KMS-11 (cell line): ENCODE results near the gene ARHGEF38.

ENCODE experiments used
- H2AFZ ChIP-seq: fragments of 200-600 bp; sonication (generic); 2 replicates; pipeline ENCODE4 v1.6.1; 2016; ENCODE audit warnings: antibody characterized with exemption, mixed run types, low read depth
- H3K27ac ChIP-seq: fragments of 200-600 bp; sonication (generic); 2 replicates; pipeline ENCODE4 v1.6.1; 2016; ENCODE audit warnings: mild to moderate bottlenecking, mixed run types
- H3K27me3 ChIP-seq: fragments of 200-600 bp; sonication (generic); 2 replicates; pipeline ENCODE4 v1.6.1; 2017; ENCODE audit warnings: mild to moderate bottlenecking, low read depth, mixed run types, moderate library complexity; ENCODE audit not compliant: insufficient read depth
- H3K36me3 ChIP-seq: fragments of 200-600 bp; sonication (generic); 2 replicates; pipeline ENCODE4 v1.6.1; 2017; ENCODE audit warnings: mild to moderate bottlenecking, mixed run types; ENCODE audit not compliant: insufficient read depth
- H3K4me1 ChIP-seq: fragments of 200-600 bp; sonication (generic); 2 replicates; pipeline ENCODE4 v1.6.1; 2016; ENCODE audit warnings: mild to moderate bottlenecking, low read depth, mixed run types; ENCODE audit not compliant: poor library complexity, severe bottlenecking
- H3K4me2 ChIP-seq: fragments of 200-600 bp; sonication (generic); 2 replicates; pipeline ENCODE4 v1.7.0; 2016; ENCODE audit warnings: mild to moderate bottlenecking, mixed run types
- H3K4me3 ChIP-seq: fragments of 200-600 bp; sonication (generic); IDR thresholded peaks from 2 replicates; pipeline ENCODE4 v1.6.1; 2017; ENCODE audit warnings: low read depth, low read length, mixed read lengths; ENCODE audit not compliant: insufficient read depth
- H3K79me2 ChIP-seq: fragments of 200-600 bp; sonication (generic); 2 replicates; pipeline ENCODE4 v1.6.1; 2016; ENCODE audit warnings: low read depth, mixed run types; ENCODE audit not compliant: insufficient read depth
- H3K9ac ChIP-seq: fragments of 200-600 bp; sonication (generic); 2 replicates; pipeline ENCODE4 v1.6.1; 2016; ENCODE audit warnings: mild to moderate bottlenecking, mixed run types
- H4K20me1 ChIP-seq: fragments of 200-600 bp; sonication (generic); 2 replicates; pipeline ENCODE4 v1.6.1; 2016; ENCODE audit warnings: mild to moderate bottlenecking, mixed run types; ENCODE audit not compliant: insufficient read depth
- TF ChIP-seq, protein P1 (sequence below): fragments of 200-600 bp; sonication (generic); conservative IDR thresholded peaks from 2 replicates; pipeline ENCODE4 v1.6.1; 2017; ENCODE audit warnings: low read depth, mild to moderate bottlenecking, antibody characterized with exemption, low read length, moderate library complexity, mixed read lengths

ARHGEF38 gene

DNA sequence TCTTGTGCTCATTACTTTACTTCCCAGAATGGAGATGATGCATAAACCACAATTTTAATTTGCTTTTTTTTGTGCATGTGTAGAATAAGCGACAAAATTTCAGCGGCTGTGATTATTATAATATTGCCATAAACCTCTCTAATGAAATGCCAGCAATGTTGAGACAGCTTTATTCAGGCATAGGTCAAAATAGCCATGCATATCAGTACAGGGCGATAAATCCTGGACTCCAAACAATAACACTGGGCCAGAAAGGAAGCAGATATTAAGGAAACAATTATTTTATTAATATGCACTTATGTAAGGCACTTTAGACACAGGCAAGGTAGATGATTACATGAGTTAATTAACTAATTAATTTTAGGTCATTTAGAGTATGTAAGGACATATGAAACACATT, 47.1 kb downstream of the ARHGEF38 start:
- no peak overlapping the region for H3K27ac ChIP-seq
- no peaks in the 10 kb centered on the region for H3K36me3 ChIP-seq
- H4K20me1 ChIP-seq: no peaks in the 10 kb centered on the region
- TF ChIP-seq, protein P1, sequence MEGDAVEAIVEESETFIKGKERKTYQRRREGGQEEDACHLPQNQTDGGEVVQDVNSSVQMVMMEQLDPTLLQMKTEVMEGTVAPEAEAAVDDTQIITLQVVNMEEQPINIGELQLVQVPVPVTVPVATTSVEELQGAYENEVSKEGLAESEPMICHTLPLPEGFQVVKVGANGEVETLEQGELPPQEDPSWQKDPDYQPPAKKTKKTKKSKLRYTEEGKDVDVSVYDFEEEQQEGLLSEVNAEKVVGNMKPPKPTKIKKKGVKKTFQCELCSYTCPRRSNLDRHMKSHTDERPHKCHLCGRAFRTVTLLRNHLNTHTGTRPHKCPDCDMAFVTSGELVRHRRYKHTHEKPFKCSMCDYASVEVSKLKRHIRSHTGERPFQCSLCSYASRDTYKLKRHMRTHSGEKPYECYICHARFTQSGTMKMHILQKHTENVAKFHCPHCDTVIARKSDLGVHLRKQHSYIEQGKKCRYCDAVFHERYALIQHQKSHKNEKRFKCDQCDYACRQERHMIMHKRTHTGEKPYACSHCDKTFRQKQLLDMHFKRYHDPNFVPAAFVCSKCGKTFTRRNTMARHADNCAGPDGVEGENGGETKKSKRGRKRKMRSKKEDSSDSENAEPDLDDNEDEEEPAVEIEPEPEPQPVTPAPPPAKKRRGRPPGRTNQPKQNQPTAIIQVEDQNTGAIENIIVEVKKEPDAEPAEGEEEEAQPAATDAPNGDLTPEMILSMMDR: no peak
- no peak overlapping the region for H3K9ac ChIP-seq
- peaks cover 8% of the 10 kb centered on the region for H3K4me1 ChIP-seq
- no peak overlapping the region for H2AFZ ChIP-seq
- no peaks in the 10 kb centered on the region for H3K79me2 ChIP-seq
- no peak overlapping the region for H3K4me3 ChIP-seq
- no peak overlapping the region for H3K4me2 ChIP-seq
- no peaks in the 10 kb centered on the region for H3K27me3 ChIP-seq

DNA sequence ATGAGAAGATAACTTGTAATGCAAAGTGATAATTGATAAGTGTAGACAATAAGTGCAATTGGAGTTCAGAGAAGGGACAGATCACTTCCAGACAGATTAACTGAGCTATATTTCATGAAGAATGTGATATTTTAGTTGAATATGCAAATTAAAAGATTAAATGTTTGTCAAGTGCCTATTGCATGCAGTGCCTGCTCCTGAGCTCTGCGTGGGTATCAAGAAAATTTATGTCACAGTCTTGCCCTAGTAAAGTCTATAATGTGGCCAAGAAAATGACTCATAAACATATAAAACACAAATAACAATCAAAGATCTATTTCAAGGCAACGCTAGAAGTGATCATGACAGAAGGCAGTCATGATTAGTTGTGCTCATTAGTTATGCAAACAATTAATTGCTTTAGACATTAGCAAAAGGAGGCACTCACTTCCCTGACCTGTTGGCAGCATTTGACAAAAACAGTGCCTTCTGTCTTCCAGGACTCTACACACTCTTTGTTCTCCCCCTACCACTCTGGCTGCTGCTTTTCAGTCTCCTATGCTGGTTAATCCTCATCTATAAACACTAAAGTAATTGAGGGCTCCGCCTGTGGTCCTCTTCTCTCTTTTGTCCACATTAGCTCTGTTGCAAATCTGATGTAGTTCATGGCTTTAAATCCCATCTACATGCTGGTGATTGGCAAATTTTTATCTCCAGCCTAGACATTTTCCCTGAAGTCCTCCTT, 47.7 kb downstream of the ARHGEF38 start:
- Histone ChIP-seq H4K20me1 (no peaks in the 10 kb centered on the region), H3K4me1 (peaks cover 14% of the 10 kb centered on the region), H3K4me3 (no peak overlapping the region), H3K9ac (no peak overlapping the region), H3K36me3 (no peaks in the 10 kb centered on the region), H3K4me2 (no peak overlapping the region), H3K27ac (no peak overlapping the region), H3K27me3 (no peaks in the 10 kb centered on the region), H2AFZ (no peak overlapping the region), H3K79me2 (no peaks in the 10 kb centered on the region)
- TF ChIP-seq, protein P1: no peak

DNA sequence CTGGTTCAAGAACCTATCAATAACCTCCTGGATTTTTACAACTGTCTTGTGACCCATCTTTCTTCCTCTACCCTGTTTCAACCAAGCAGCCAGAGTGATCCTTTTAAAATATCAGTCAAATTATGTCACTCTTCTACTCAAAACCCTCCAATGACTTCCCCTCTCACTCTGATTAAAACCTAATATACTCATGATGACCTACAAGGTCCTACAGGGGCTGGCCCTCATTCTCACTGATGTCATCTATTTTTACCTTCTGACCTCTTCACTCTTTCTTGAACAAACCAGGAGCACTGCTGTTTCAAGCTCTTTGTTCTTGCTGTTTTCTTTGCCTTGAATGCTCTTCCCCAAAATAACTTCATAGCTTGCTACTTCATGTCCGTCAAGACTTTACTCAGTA, 48.5 kb downstream of the ARHGEF38 start:
- H3K79me2 ChIP-seq: no peaks in the 10 kb centered on the region

DNA sequence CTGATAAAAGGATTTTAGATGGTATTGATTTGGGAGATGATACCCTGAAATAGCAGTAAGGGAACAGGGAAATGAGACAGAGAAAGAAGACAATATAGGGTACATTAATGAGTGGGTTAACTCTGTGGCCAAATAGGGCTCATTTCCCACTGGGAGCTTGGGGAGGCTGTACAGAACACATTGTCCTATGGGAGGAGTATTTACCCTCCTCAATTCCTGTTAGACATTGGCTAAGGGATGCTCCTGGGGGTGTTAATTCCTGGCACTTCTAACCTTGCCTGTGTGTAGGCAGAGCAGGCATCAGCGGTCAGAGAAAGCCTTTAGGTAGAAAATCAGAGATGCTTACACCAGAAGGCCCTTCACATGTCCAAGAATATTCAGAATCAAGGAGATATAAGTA, 49.0 kb downstream of the ARHGEF38 start:
- no peak overlapping the region for H3K27ac ChIP-seq
- H2AFZ ChIP-seq: no peak overlapping the region
- H3K36me3 ChIP-seq: no peaks in the 10 kb centered on the region
- no peaks in the 10 kb centered on the region for H3K27me3 ChIP-seq
- TF ChIP-seq, protein P1: no peak
- peaks cover 27% of the 10 kb centered on the region for H3K4me1 ChIP-seq
- H4K20me1 ChIP-seq: no peaks in the 10 kb centered on the region
- H3K4me3 ChIP-seq: no peak overlapping the region
- no peak overlapping the region for H3K4me2 ChIP-seq
- no peak overlapping the region for H3K9ac ChIP-seq
- no peaks in the 10 kb centered on the region for H3K79me2 ChIP-seq

More for the DNA sequence above, 48.5 kb downstream of the ARHGEF38 start:
- H4K20me1 ChIP-seq: no peaks in the 10 kb centered on the region
- H3K9ac ChIP-seq: no peak overlapping the region
- H3K4me2 ChIP-seq: no peak overlapping the region
- TF ChIP-seq, protein P1: no peak
- no peaks in the 10 kb centered on the region for H3K36me3 ChIP-seq
- no peak overlapping the region for H3K27ac ChIP-seq
- H3K4me1 ChIP-seq: peaks cover 23% of the 10 kb centered on the region
- H3K4me3 ChIP-seq: no peak overlapping the region
- no peak overlapping the region for H2AFZ ChIP-seq
- no peaks in the 10 kb centered on the region for H3K27me3 ChIP-seq
